ENCODE results near the gene RAC3.

Gene RAC3

GRCh38 chr17:82007228-82007494 lies 24.3 kb upstream of the RAC3 start:
- Histone ChIP-seq H3K9ac (ENCODE audit: low read depth, low read length) (no peak overlapping the region), H3K27ac (ENCODE audit: low read length) (no peak overlapping the region), H3K4me3 (ENCODE audit: low read depth in 1 of 2, low read length in 2 of 2) (no peak overlapping the region), H3K4me1 (ENCODE audit: insufficient read depth, low read length) (no peaks in the 10 kb centered on the region), H2AFZ (ENCODE audit: low read depth, low read length) (no peak overlapping the region), H3K27me3 (ENCODE audit: insufficient read depth, low read length, poor library complexity) (no peaks in the 10 kb centered on the region), H3K4me2 (ENCODE audit: insufficient read depth, low read length) (no peak overlapping the region), H3K36me3 (ENCODE audit: insufficient read depth, low read length) (no peaks in the 10 kb centered on the region), H4K20me1 (ENCODE audit: insufficient read depth, low read length) (0 out of 2 replicates have a peak, but pooled peaks cover 4% of the 10 kb centered on the region), H3K79me2 (ENCODE audit: insufficient read depth, low read length) (no peaks in the 10 kb centered on the region), H3K9me3 (ENCODE audit: insufficient read depth, low read length, severe bottlenecking) (no peaks in the 10 kb centered on the region)
- no peak for DNase-seq
- TF ChIP-seq EZH2 (IDR thresholded peaks at IDR 0.05; ENCODE audit: borderline replicate concordance, low read depth, low read length, severe bottlenecking) (no peak), CTCF (IDR thresholded peaks at IDR 0.05; ENCODE audit: borderline replicate concordance, extremely low read depth, low read length, poor library complexity, severe bottlenecking) (no peak)
- ATAC-seq (ENCODE audit: insufficient read depth, low read depth): no peak

- H3K4me2 ChIP-seq (ENCODE audit: insufficient read depth, low read length): no peak overlapping the region
- DNase-seq (no peak), ATAC-seq (ENCODE audit: insufficient read depth, low read depth) (no peak)
- no peak overlapping the region for H3K9ac ChIP-seq (ENCODE audit: low read depth, low read length)
- 0 out of 2 replicates have a peak, but pooled peaks cover 4% of the 10 kb centered on the region for H4K20me1 ChIP-seq (ENCODE audit: insufficient read depth, low read length)
- H3K27ac ChIP-seq (ENCODE audit: low read length): no peak overlapping the region
- no peak overlapping the region for H3K4me3 ChIP-seq (ENCODE audit: low read depth in 1 of 2, low read length in 2 of 2)
- no peaks in the 10 kb centered on the region for H3K27me3 ChIP-seq (ENCODE audit: insufficient read depth, low read length, poor library complexity)
- no peaks in the 10 kb centered on the region for H3K36me3 ChIP-seq (ENCODE audit: insufficient read depth, low read length)
- TF ChIP-seq EZH2 (IDR thresholded peaks at IDR 0.05; ENCODE audit: borderline replicate concordance, low read depth, low read length, severe bottlenecking): no peak
- TF ChIP-seq CTCF (IDR thresholded peaks at IDR 0.05; ENCODE audit: borderline replicate concordance, extremely low read depth, low read length, poor library complexity, severe bottlenecking): no peak
- no peaks in the 10 kb centered on the region for H3K4me1 ChIP-seq (ENCODE audit: insufficient read depth, low read length)
- H3K79me2 ChIP-seq (ENCODE audit: insufficient read depth, low read length): no peaks in the 10 kb centered on the region
- H3K9me3 ChIP-seq (ENCODE audit: insufficient read depth, low read length, severe bottlenecking): no peaks in the 10 kb centered on the region
- no peak overlapping the region for H2AFZ ChIP-seq (ENCODE audit: low read depth, low read length)
Measured at GRCh38 chr17:82007495-82008257, 23.8 kb upstream of the RAC3 start.

- Histone ChIP-seq H3K79me2 (ENCODE audit: insufficient read depth, low read length) (no peaks in the 10 kb centered on the region), H3K4me3 (ENCODE audit: low read depth in 1 of 2, low read length in 2 of 2) (no peak overlapping the region), H3K27ac (ENCODE audit: low read length) (no peak overlapping the region), H4K20me1 (ENCODE audit: insufficient read depth, low read length) (0 out of 2 replicates have a peak, but pooled peaks cover 4% of the 10 kb centered on the region), H3K9me3 (ENCODE audit: insufficient read depth, low read length, severe bottlenecking) (no peaks in the 10 kb centered on the region), H3K36me3 (ENCODE audit: insufficient read depth, low read length) (no peaks in the 10 kb centered on the region), H3K4me2 (ENCODE audit: insufficient read depth, low read length) (no peak overlapping the region), H3K9ac (ENCODE audit: low read depth, low read length) (no peak overlapping the region), H2AFZ (ENCODE audit: low read depth, low read length) (no peak overlapping the region), H3K4me1 (ENCODE audit: insufficient read depth, low read length) (no peaks in the 10 kb centered on the region), H3K27me3 (ENCODE audit: insufficient read depth, low read length, poor library complexity) (no peaks in the 10 kb centered on the region)
- TF ChIP-seq CTCF (IDR thresholded peaks at IDR 0.05; ENCODE audit: borderline replicate concordance, extremely low read depth, low read length, poor library complexity, severe bottlenecking) (no peak), EZH2 (IDR thresholded peaks at IDR 0.05; ENCODE audit: borderline replicate concordance, low read depth, low read length, severe bottlenecking) (no peak)
- no peak for DNase-seq
- no peak for ATAC-seq (ENCODE audit: insufficient read depth, low read depth)
Measured at GRCh38 chr17:82008258-82008940, 23.1 kb upstream of the RAC3 start.

All from DND-41 (cell line).